ENCODE measurements around the gene FCN2.

GRCh38 chr9:134936346-134937163, 55.9 kb downstream of the FCN2 start:
- TF ChIP-seq CTCF (IDR thresholded peaks at IDR 0.05), result no peak
- no peak for TF ChIP-seq POLR2A (IDR thresholded peaks at IDR 0.05)

Measured in esophagus squamous epithelium (tissue), 4 donors.